ENCODE measurements around the gene CCR4. TPM values are rescaled to one million over a fixed set of nuclear protein-coding genes. Genes with fewer than 3 reads are reported as not detected.
A peak's percentile ranks its signal among the peaks of the same experiment; 100 is the strongest.

CCR4 gene
- total and polyA plus RNA-seq, 2 of the 13 experiments (the other 11 are each of a cell fraction or from before 2014, with no cell fraction given): 0.04 to 0.05 TPM

DNA sequence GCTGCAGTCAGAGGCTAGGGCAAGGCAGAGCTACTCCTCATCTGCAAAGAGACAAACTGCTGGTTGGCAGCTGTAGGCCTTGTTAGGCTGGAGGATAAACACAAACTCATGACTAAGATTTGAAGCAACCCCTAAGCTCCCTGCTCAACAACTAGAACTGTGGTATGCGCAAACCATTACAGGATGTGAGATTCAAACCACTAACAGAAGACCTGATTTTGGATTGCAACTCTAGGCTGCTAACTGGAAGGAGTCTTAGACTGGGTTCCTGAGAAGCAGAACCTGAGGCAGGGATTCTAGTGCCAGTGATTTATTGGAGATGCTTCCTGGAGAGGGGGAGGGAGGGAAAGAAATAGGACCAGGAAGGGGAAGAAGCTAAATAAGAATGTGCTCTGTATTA lies 22.5 kb downstream of the CCR4 start:
- peaks cover 0 to 4% of the 10 kb centered on the region in 2 experiments; a peak in 2 of 5 replicates for H3K27me3 ChIP-seq (ENCODE audit: control insufficient read depth in 1 of 2, insufficient read depth in 2 of 2, low read length in 2 of 2)

DNA sequence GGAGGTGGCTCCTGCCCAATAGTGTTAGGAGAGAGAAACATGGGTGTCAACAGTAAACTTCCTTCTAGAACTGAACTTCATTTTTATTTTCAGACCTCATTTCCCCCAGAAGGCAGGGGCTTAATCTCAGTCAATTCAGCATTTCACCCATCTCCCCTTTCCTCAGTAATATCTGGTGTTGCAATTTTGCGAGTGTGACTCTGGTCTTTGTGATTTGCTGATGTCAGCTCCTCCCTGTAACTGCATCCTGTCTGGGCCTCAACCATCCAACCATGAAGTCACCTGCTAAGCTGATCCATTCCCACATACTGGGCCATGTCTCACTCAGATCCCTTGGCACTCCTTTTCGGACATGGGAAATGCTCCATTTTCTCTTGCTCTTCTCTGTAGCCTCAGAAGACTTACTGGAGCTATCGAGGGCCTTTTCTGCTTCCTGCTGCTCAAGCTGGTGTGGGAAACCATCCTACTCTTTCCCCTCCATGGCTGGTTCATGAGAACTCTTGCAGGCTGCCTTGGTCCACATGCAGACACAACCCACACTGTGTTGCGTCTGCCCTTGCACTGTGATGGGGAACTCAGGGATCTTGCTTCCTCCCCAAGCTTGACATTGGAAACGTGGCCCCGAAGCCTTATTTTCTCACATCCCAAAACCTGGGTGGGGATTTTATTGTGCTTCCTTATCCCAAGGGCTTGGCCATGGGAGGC lies 24.6 kb downstream of the CCR4 start:
- ATAC-seq (no peak), FAIRE-seq (no peak)
- POLR2A ChIA-PET: no interaction called here

More for the DNA sequence above, 22.5 kb downstream of the CCR4 start:
- Histone ChIP-seq H3K79me2 (ENCODE audit: insufficient read depth, low read length) (no peaks in the 10 kb centered on the region), H3K4me1 (ENCODE audit: insufficient read depth, low read length) (peaks cover 15% of the 10 kb centered on the region), H2AFZ (ENCODE audit: low read length) (no peak overlapping the region), H3K27ac (ENCODE audit: extremely low read length, insufficient read depth, low read length) (no peak overlapping the region), H3K4me2 (ENCODE audit: low read depth, low read length) (no peak overlapping the region), H3K9ac (ENCODE audit: insufficient read depth, low read depth, low read length) (no peak overlapping the region), H4K20me1 (ENCODE audit: insufficient read depth, low read length) (no peaks in the 10 kb centered on the region), H3K4me3 (replicated peaks in 1 of 3; ENCODE audit: insufficient read depth in 1 of 3, low read depth in 2 of 3, low read length in 3 of 3) (no peak overlapping the region), H3K36me3 (replicated peaks in 1 of 2; ENCODE audit: control insufficient read depth in 1 of 2, insufficient read depth in 2 of 2, low read length in 2 of 2) (no peaks in the 10 kb centered on the region), H3K9me3 (ENCODE audit: low read length) (no peaks in the 10 kb centered on the region)
- in situ Hi-C loops (cut with HindIII; ENCODE audit: extremely low pct_ligation_motif_present, low pct_unique_long_range_greater_than_20kb) (loop anchor here (25.0 kb wide), 1 partner anchor 388 kb away; no protein-coding TSS in a partner anchor), intact Hi-C loops (cut with micrococcal nuclease; ENCODE audit: unreplicated experiment) (no loop called here)
- FAIRE-seq (no peak), ATAC-seq (no peak), DNase-seq (ENCODE audit: low spot score) (no peak)
- CTCF ChIA-PET (ENCODE audit: low intra/inter-chr PET ratio, low total read pairs): no interaction called here
- no TSS peak for BruUV-seq (replicated peaks)
- 56% methylated on average over 1 of the region's 1 CpG for WGBS (ENCODE audit: low lambda C conversion rate)
- TF ChIP-seq RBM39 (IDR thresholded peaks at IDR 0.05; ENCODE audit: low read depth, low read length, poor library complexity, severe bottlenecking): no peak
- TF ChIP-seq ZNF496 (CRISPR knock-in tag; IDR thresholded peaks at IDR 0.05; ENCODE audit: insufficient replicate concordance): no peak
- POLR2A ChIA-PET: no interaction called here

More for the DNA sequence above, 24.6 kb downstream of the CCR4 start:
- in situ Hi-C loops (cut with HindIII; ENCODE audit: extremely low pct_ligation_motif_present, low pct_unique_long_range_greater_than_20kb) (no loop called here), intact Hi-C loops (cut with micrococcal nuclease; ENCODE audit: unreplicated experiment) (no loop called here)
- WGBS (ENCODE audit: low lambda C conversion rate): 50% methylated on average over 6 of the region's 6 CpGs
- Histone ChIP-seq H3K27me3 (ENCODE audit: control insufficient read depth in 1 of 2, insufficient read depth in 2 of 2, low read length in 2 of 2) (peaks cover 0 to 4% of the 10 kb centered on the region in 2 experiments; a peak in 1 of 5 replicates), H3K27ac (ENCODE audit: extremely low read length, insufficient read depth, low read length) (no peak overlapping the region), H3K4me2 (ENCODE audit: low read depth, low read length) (no peak overlapping the region), H4K20me1 (ENCODE audit: insufficient read depth, low read length) (no peaks in the 10 kb centered on the region), H3K9ac (ENCODE audit: insufficient read depth, low read depth, low read length) (no peak overlapping the region), H2AFZ (ENCODE audit: low read length) (no peak overlapping the region), H3K4me1 (ENCODE audit: insufficient read depth, low read length) (no peaks in the 10 kb centered on the region), H3K79me2 (ENCODE audit: insufficient read depth, low read length) (no peaks in the 10 kb centered on the region), H3K4me3 (replicated peaks in 1 of 3; ENCODE audit: insufficient read depth in 1 of 3, low read depth in 2 of 3, low read length in 3 of 3) (no peak overlapping the region), H3K9me3 (ENCODE audit: low read length) (no peaks in the 10 kb centered on the region), H3K36me3 (replicated peaks in 1 of 2; ENCODE audit: control insufficient read depth in 1 of 2, insufficient read depth in 2 of 2, low read length in 2 of 2) (no peaks in the 10 kb centered on the region)
- CTCF ChIA-PET (ENCODE audit: low intra/inter-chr PET ratio, low total read pairs): no interaction called here
- BruUV-seq (replicated peaks): no TSS peak
- TF ChIP-seq MAFF (IDR thresholded peaks at IDR 0.05; ENCODE audit: low read depth, low read length) (peak; percentile 73), MAFK (conservative IDR thresholded peaks at IDR 0.05 in 1 of 2, IDR thresholded peaks at IDR 0.05 in 1 of 2; ENCODE audit: low read length in 2 of 2) (peak; percentile 77 to 85), ZNF577 (CRISPR knock-in tag; IDR thresholded peaks at IDR 0.05; ENCODE audit: borderline replicate concordance, low read depth) (no peak)
- no peak for DNase-seq (ENCODE audit: low spot score)

Data from HepG2 (cell line).